Glutamatergic neuron (in vitro differentiated cells): ENCODE results near the gene EPB42. TPM values are rescaled to one million over a fixed set of nuclear protein-coding genes. Genes with fewer than 3 reads are reported as not detected.

ENCODE experiments used
- DNase-seq: peaks from one replicate; pipeline ENCODE4 v3.0.0; 2022
- H3K27ac Mint-ChIP-seq: one replicate; pipeline ENCODE4 v1.8.0; 2020; ENCODE audit warnings: mild to moderate bottlenecking, mixed read lengths, inconsistent platforms; ENCODE audit not compliant: unreplicated experiment
- H3K27me3 Mint-ChIP-seq: one replicate; pipeline ENCODE4 v1.8.0; 2020; ENCODE audit warnings: mild to moderate bottlenecking, moderate library complexity, mixed read lengths, inconsistent platforms; ENCODE audit not compliant: unreplicated experiment
- H3K36me3 Mint-ChIP-seq: one replicate; pipeline ENCODE4 v1.8.0; 2020; ENCODE audit warnings: mild to moderate bottlenecking, mixed read lengths, inconsistent platforms; ENCODE audit not compliant: unreplicated experiment
- H3K4me1 Mint-ChIP-seq: one replicate; pipeline ENCODE4 v1.8.0; 2020; ENCODE audit warnings: mild to moderate bottlenecking, low read depth, mixed read lengths, inconsistent platforms; ENCODE audit not compliant: unreplicated experiment
- H3K4me3 Mint-ChIP-seq: one replicate; pipeline ENCODE4 v1.8.0; 2020; ENCODE audit warnings: mild to moderate bottlenecking, mixed read lengths, inconsistent platforms; ENCODE audit not compliant: unreplicated experiment
- H3K9me3 Mint-ChIP-seq: one replicate; pipeline ENCODE4 v1.8.0; 2020; ENCODE audit warnings: mild to moderate bottlenecking, moderate library complexity, mixed read lengths, inconsistent platforms; ENCODE audit not compliant: unreplicated experiment
- CTCF ChIP-seq: fragments of 200-600 bp; sonication (generic); IDR thresholded peaks from one replicate; pipeline ENCODE4 v1.5.0; 2021; ENCODE audit not compliant: partially characterized antibody, unreplicated experiment
- long read RNA-seq: library from polyadenylated mRNA; unstranded; transcript quantifications from one replicate; pipeline ENCODE4 v2.0.0, GENCODE V29; 2020; ENCODE audit not compliant: unreplicated experiment
- total RNA-seq: library from RNA; stranded (reverse); fragmentation: NEBNext Ultra II Directional; extraction: Animal tissue kit (Norgen Biotek cat#: 25700); gene quantifications from one replicate; pipeline ENCODE4 v1.2.1, GENCODE V29; 2021; ENCODE audit not compliant: unreplicated experiment

Gene EPB42
- not detected for total RNA-seq
- long read RNA-seq: 0 reads

- Mint-ChIP-seq H3K27ac (no peak within 1 kb of the TSS), H3K4me1 (no peaks in the 10 kb centered on the region), H3K9me3 (no peaks in the 10 kb centered on the region), H3K4me3 (no peak within 1 kb of the TSS), H3K36me3 (peaks cover 3% of the 10 kb centered on the region), H3K27me3 (peaks cover 1% of the 10 kb centered on the region)
- no peak for TF ChIP-seq CTCF
- DNase-seq: no peak
These were observed at the start of gene EPB42 for GRCh38 chr15:43220991-43221403. TSS of gene EPB42 (minus strand) at chr15:43221018. CDS start at chr15:43220825, 193 bp downstream.

- H3K27ac Mint-ChIP-seq: no peak overlapping the region
- DNase-seq: no peak
These were observed 49.4 kb upstream of the EPB42 start for GRCh38 chr15:43270113-43270665.

GRCh38 chr15:43268111-43269105 is 47.6 kb upstream of the EPB42 start:
- Mint-ChIP-seq H3K27me3 (peaks cover 3% of the 10 kb centered on the region), H3K27ac (no peak overlapping the region), H3K4me1 (no peaks in the 10 kb centered on the region), H3K36me3 (peaks cover 4% of the 10 kb centered on the region), H3K4me3 (no peak overlapping the region), H3K9me3 (no peaks in the 10 kb centered on the region)
- no peak for DNase-seq
- TF ChIP-seq CTCF: no peak

More at GRCh38 chr15:43270113-43270665, 49.4 kb upstream of the EPB42 start:
- Mint-ChIP-seq H3K27me3 (peaks cover 6% of the 10 kb centered on the region), H3K36me3 (peaks cover 4% of the 10 kb centered on the region), H3K4me3 (no peak overlapping the region), H3K4me1 (no peaks in the 10 kb centered on the region), H3K9me3 (no peaks in the 10 kb centered on the region)
- TF ChIP-seq CTCF: no peak

- no peak overlapping the region for H3K4me3 Mint-ChIP-seq
- peaks cover 3% of the 10 kb centered on the region for H3K27me3 Mint-ChIP-seq
- H3K9me3 Mint-ChIP-seq: no peaks in the 10 kb centered on the region
- H3K36me3 Mint-ChIP-seq: peaks cover 4% of the 10 kb centered on the region
- no peak for TF ChIP-seq CTCF
- H3K4me1 Mint-ChIP-seq: no peaks in the 10 kb centered on the region
- DNase-seq: no peak
- H3K27ac Mint-ChIP-seq: no peak overlapping the region
These were observed 46.6 kb upstream of the EPB42 start for GRCh38 chr15:43267439-43267838.
